GM12873 (cell line): Measurements from ENCODE around the gene CECR2.

Experiments
- TF ChIP-seq, protein P1 (sequence below): IDR thresholded peaks from 2 replicates; pipeline ENCODE4 v1.5.1; 2012; ENCODE audit warnings: low read depth, mild to moderate bottlenecking, moderate library complexity, low read length, control low read depth; ENCODE audit not compliant: insufficient read depth; ENCODE audit errors: missing control alignments

The CECR2 gene

DNA sequence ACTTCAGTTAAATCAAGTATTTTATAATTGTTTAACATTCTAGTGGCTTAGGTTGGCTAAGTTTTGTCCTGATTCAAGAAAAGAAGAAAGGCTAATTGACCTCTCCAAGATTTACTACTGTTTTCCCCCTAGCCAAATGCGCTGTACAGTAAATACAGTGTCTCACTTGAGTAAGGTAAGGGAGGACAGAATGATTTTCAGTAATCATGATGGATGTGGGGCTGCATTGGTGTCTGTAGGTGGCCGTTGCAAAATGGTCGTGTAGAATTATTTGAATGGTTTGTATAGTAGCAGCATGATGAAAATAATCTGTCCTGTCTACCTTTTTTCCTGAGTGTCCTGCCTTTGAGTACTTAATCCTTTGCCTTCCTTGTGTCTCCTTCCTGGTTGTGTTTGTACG lies 4.6 kb downstream of the CECR2 start:
- TF ChIP-seq, protein P1, sequence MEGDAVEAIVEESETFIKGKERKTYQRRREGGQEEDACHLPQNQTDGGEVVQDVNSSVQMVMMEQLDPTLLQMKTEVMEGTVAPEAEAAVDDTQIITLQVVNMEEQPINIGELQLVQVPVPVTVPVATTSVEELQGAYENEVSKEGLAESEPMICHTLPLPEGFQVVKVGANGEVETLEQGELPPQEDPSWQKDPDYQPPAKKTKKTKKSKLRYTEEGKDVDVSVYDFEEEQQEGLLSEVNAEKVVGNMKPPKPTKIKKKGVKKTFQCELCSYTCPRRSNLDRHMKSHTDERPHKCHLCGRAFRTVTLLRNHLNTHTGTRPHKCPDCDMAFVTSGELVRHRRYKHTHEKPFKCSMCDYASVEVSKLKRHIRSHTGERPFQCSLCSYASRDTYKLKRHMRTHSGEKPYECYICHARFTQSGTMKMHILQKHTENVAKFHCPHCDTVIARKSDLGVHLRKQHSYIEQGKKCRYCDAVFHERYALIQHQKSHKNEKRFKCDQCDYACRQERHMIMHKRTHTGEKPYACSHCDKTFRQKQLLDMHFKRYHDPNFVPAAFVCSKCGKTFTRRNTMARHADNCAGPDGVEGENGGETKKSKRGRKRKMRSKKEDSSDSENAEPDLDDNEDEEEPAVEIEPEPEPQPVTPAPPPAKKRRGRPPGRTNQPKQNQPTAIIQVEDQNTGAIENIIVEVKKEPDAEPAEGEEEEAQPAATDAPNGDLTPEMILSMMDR = no peak

DNA sequence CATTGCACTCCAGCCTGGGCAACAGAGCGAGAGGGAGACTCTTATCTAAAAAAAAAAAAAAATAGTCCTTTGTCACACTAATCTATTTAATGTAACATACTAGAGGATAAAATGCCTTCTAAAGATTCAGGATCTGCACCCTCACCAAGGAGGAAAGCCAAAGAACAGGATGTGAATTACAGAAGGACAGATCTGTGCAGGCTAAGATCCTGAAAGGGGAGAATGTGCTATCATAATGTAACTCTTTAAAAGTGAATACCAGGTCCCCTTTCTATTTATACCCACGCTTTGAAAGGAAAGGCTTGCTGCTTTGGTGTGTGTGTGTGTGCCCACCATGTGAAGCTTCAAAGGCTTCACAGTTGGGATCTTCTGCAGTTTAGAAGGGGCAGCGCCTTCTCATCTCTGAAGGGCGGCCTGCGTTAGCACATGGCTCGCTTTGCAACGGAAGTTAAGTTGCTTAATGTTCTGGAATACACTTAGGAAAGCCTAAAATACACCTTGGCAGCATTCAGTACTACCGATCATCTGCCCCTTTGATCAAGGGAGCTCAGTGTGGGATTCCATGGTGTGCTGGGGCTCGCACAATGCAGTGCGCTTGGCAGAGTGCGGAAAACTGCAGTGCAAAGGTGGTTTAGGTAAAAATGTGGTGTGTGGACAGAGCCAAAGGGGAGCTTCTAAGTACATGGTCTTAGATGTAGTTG lies 6.8 kb downstream of the CECR2 start:
- TF ChIP-seq, protein P1 = no peak

DNA sequence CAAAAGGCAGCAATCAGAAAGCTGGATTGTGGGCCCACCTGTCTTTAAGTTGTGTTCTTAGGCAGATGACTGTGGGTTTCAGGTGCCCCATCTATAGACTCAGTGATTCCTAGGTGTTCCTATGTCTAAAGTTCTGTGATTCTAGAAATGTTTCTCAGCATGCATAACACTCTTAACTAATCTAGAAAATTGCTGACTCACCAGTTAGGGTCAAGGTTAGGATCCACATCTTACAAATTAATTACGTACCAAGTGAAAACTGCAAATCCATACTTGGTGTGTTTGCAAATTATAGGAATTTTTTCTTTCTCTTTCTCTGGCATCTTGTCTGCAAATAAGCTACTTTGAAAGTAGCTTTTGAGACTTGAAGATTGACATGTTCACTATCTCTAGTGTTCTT lies 7.7 kb downstream of the CECR2 start:
- TF ChIP-seq, protein P1 = no peak

DNA sequence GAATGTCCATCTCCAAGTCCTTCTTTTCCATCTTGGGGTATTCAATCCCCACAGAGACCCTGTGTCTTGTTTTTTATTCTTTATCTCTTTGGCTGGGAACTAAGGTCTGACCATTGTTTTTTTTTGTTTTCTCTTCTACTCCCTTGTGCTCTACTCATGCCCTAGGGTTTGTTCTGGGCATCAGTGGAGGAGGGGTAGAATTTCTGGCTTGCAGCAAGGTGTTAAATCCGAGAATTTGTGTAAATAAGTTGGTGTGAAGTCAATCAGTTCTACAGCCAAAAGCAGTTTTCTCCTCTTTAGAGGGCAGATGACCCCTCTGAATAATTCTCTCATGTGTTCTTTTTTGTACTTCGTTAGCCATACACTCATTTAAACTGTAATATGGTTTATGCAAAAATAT lies 10.7 kb downstream of the CECR2 start:
- TF ChIP-seq, protein P1 = no peak

DNA sequence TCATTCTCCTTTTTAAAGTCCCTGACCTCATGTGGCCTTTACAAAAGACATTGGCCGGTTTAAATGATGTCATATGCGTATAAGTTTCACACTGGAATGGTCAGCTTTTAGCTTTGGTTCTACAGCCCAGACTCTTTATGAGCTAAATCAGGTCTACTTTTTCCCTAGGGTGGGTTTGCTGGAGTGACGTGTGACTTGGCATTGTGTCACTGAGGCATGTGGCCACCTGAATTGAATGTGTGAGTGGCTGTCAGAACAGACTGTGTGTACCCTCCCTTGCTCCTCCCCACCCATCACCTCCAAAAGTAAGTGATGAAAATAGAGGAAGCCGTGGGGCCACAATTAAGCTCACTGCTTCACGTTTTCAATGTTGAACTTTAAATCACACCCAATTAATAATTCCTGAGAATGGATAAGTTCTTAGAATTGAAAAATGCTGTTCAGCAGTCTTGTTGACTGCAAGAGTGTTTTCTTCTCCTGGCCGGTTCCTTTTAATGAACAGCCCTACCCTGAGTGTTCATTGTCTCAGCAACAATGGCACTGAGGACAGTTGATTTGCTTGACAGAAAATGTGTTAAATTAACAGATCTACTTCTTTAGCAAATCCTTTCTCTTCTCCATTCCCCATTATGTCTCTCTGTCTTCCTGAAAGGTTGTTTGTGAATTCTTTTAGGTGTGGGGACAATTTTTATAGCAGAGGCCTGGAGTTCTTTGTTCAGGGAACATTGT lies 11.3 kb downstream of the CECR2 start:
- TF ChIP-seq, protein P1 = no peak

DNA sequence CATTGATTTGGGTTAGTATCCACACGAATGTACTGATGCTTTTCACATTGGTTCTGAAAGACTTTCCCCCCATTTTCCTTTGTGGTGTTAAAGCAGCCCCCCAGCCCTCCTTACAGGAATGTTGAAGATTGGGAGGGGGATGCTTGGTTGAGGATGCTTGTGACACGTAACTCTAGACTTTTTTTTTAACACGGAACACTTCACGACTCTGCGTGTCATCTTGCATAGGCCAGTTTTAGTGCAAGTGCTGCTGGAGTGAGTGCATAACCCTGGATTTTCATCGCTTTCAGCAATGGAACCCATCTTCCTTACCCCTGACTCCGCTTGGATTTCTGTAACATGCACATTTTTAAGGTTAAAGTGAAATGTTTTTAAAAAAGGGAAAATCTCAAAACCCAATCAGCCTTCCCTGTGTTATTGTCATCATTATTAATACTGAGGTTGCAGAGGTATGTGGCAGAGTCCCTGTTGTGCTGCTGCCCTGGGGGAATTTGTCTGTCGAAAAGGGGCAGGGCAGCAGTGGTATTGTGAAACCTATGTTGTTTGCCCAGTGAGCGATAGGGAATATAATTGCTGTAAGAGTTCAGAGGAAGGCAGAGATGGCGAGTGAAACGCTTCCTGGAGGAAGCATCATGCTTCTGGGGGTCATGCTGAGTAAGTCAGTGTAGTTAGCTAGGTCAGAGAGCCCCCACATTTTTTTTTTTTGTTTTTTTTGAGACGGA lies 12.1 kb downstream of the CECR2 start:
- TF ChIP-seq, protein P1 = no peak
